ENCODE data around the gene VANGL1. TPM values are rescaled to one million over a fixed set of nuclear protein-coding genes. Genes with fewer than 3 reads are reported as not detected.

VANGL1 gene
- total and polyA plus RNA-seq, 2 of the 4 experiments (the other 2 are of a cell fraction), result 6.1 to 6.7 TPM

GRCh38 chr1:115719285-115719684, 77.5 kb downstream of the VANGL1 start:
- TF ChIP-seq CHD1 (IDR thresholded peaks at IDR 0.05; ENCODE audit: low read depth, low read length) (no peak), BHLHE40 (IDR thresholded peaks at IDR 0.05; ENCODE audit: low read depth, low read length) (no peak), SMC3 (IDR thresholded peaks at IDR 0.05; ENCODE audit: low read depth, low read length) (no peak), RAD21 (IDR thresholded peaks at IDR 0.05; ENCODE audit: low read length) (no peak), FOS (IDR thresholded peaks at IDR 0.05; ENCODE audit: low read depth, low read length) (no peak), ELK1 (IDR thresholded peaks at IDR 0.05; ENCODE audit: borderline replicate concordance, low read depth, low read length) (no peak), CTCF (conservative IDR thresholded peaks at IDR 0.05; ENCODE audit: low read depth, low read length) (no peak)
- CTCF ChIA-PET, result interaction anchor here (1.4 kb wide), 1 partner anchor 13 kb away, joined by 5 read pairs; no protein-coding TSS in a partner anchor

More at GRCh38 chr1:115719285-115719684, 77.5 kb downstream of the VANGL1 start:
- H3K27me3 ChIP-seq (ENCODE audit: control insufficient read depth, insufficient read depth, low read length), result peaks cover 16% of the 10 kb centered on the region
- H3K79me1 ChIP-seq (ENCODE audit: low read depth in 1 of 2, low read length in 2 of 2), result no peaks in the 10 kb centered on the region
- no peak overlapping the region for H3K14ac ChIP-seq (replicated peaks; ENCODE audit: low read depth, low read length)
- no peak overlapping the region for H3K23ac ChIP-seq (ENCODE audit: low read depth, low read length)
- H2BK120ac ChIP-seq (ENCODE audit: low read depth, low read length), result no peak overlapping the region
- H3K36me3 ChIP-seq (ENCODE audit: control insufficient read depth, insufficient read depth, low read length), result no peaks in the 10 kb centered on the region
- no peak overlapping the region for H2AK5ac ChIP-seq (ENCODE audit: low read depth, low read length)
- no peak overlapping the region for H4K8ac ChIP-seq (ENCODE audit: low read depth in 2 of 2, low read length in 2 of 2)
- H3K18ac ChIP-seq (ENCODE audit: low read depth, low read length), result no peak overlapping the region
- H3K4me1 ChIP-seq (ENCODE audit: control insufficient read depth, insufficient read depth, low read length), result no peaks in the 10 kb centered on the region
- no peaks in the 10 kb centered on the region for H4K20me1 ChIP-seq (ENCODE audit: insufficient read depth, low read length)
- in situ Hi-C loops (cut with MboI; ENCODE audit: low sequenced_read_pairs) (no loop called here), intact Hi-C loops (cut with micrococcal nuclease) (no loop called here), dilution Hi-C loops (cut with HindIII; ENCODE audit: low sequenced_read_pairs, unreplicated experiment) (no loop called here)
- H2BK5ac ChIP-seq (ENCODE audit: low read depth, low read length, poor library complexity, severe bottlenecking), result no peak overlapping the region
- DNase-seq, result no peak
- no peak overlapping the region for H4K91ac ChIP-seq (ENCODE audit: insufficient read depth, low read depth, low read length)
- H3K9me3 ChIP-seq (ENCODE audit: control insufficient read depth, insufficient read depth, low read length), result no peaks in the 10 kb centered on the region
- no peaks in the 10 kb centered on the region for H3K9me1 ChIP-seq (ENCODE audit: insufficient read depth, low read length)
- no peak overlapping the region for H4K5ac ChIP-seq (ENCODE audit: low read depth, low read length)
- no peak overlapping the region for H3K27ac ChIP-seq (ENCODE audit: insufficient read depth, low read length)
- H2BK15ac ChIP-seq (ENCODE audit: low read depth, low read length), result no peak overlapping the region
- no peak overlapping the region for H3K56ac ChIP-seq (ENCODE audit: extremely low read depth, insufficient read depth, low read length)
- BruUV-seq (replicated peaks), result no TSS peak
- H3K4ac ChIP-seq (ENCODE audit: low read depth, low read length), result no peak overlapping the region
- no peak for ATAC-seq (ENCODE audit: low read depth)
- no peak overlapping the region for H3K4me3 ChIP-seq (ENCODE audit: insufficient read depth, low read depth, low read length)
- POLR2A ChIA-PET (ENCODE audit: unreplicated experiment), result no interaction called here
- no peak overlapping the region for H2AK9ac ChIP-seq (replicated peaks; ENCODE audit: low read depth, low read length, poor library complexity)
- no peak overlapping the region for H3K4me2 ChIP-seq (ENCODE audit: low read depth, low read length)
- WGBS, 2 experiments (ENCODE audit: extremely low coverage in 2 of 2, insufficient read length in 1 of 2), result no CpG with 5 or more reads among the region's 7 CpGs
- no peak overlapping the region for H2BK20ac ChIP-seq (ENCODE audit: low read depth, low read length)
- H3K9ac ChIP-seq (ENCODE audit: low read depth, low read length), result no peak overlapping the region
- H2AFZ ChIP-seq (replicated peaks; ENCODE audit: low read length, poor library complexity), result no peak overlapping the region
